ENCODE results near the gene STON1. TPM values are rescaled to one million over a fixed set of nuclear protein-coding genes. Genes with fewer than 3 reads are reported as not detected.

Gene STON1
- polyA plus RNA-seq, 2 of the 4 experiments (the other 2 are of a cell fraction): 0.88 to 1.0 TPM

DNA sequence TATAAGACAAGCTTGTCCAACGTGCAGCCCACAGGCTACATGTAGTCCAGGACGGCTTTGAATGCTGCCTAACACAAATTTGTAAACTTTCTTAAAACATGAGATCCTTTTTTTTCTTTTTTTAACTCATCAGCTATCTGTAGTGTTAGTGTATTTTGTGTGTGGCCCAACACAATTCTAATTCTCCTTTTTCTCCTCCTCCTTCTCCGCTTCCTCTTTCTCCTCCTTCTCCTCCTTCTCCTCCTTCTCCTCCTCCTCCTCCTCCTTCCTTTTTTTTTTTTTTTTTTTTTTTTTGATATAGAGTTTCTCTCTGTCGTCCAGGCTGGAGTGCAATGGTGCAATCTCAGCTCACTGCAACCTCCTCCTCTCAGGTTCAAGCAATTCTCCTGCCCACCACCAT, 48.4 kb downstream of the STON1 start:
- H3K27ac ChIP-seq: no peak overlapping the region
- no peak for DNase-seq (ENCODE audit: low read depth in 1 of 2, low spot score in 1 of 2)
- TF ChIP-seq, protein P1, sequence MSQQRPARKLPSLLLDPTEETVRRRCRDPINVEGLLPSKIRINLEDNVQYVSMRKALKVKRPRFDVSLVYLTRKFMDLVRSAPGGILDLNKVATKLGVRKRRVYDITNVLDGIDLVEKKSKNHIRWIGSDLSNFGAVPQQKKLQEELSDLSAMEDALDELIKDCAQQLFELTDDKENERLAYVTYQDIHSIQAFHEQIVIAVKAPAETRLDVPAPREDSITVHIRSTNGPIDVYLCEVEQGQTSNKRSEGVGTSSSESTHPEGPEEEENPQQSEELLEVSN (IDR thresholded peaks at IDR 0.05; ENCODE audit: borderline replicate concordance, low read depth): no peak
- no peak for TF ChIP-seq KDM1A (IDR thresholded peaks at IDR 0.05; ENCODE audit: low read depth)
- H3K4me2 ChIP-seq: no peak overlapping the region
- FAIRE-seq: no peak
- POLR2A ChIA-PET: no interaction called here
- no peak overlapping the region for H3K4me3 ChIP-seq
- CTCF ChIA-PET: no interaction called here
- H3K4me1 ChIP-seq: no peaks in the 10 kb centered on the region
- H3K9me3 ChIP-seq: no peaks in the 10 kb centered on the region
- 51% methylated on average over 4 of the region's 4 CpGs for WGBS (ENCODE audit: missing lambda C conversion rate)
- ATAC-seq: no peak

DNA sequence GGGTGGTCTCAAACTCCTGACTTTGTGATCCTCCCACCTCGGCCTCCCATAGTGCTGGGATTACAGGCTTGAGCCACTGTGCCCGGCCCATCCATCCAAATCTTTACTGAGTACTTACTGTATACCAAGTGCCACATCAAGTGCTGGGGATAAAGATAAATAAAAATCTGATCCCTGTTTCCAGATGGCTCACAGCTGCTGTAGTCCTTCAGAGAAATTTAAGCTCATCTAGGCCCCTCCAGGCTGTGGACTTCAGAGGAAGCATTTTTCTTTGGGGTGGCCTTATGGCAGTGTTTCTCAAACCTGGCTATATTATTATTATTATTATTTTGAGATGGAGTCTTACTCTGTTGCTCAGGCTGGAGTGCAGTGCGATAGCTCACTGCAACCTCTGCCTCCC, 54.0 kb downstream of the STON1 start:
- Histone ChIP-seq H3K9me3 (no peaks in the 10 kb centered on the region), H3K4me3 (no peak overlapping the region), H3K4me2 (no peak overlapping the region), H3K4me1 (no peaks in the 10 kb centered on the region), H3K27ac (no peak overlapping the region)
- CTCF ChIA-PET: interaction anchor here (0.8 kb wide), 1 partner anchor 12 kb away, joined by 3 read pairs; no protein-coding TSS in a partner anchor
- DNase-seq (ENCODE audit: low read depth in 1 of 2, low spot score in 1 of 2) (no peak), FAIRE-seq (no peak), ATAC-seq (no peak)
- POLR2A ChIA-PET: no interaction called here
- no peak for TF ChIP-seq RARB (CRISPR knock-in tag; IDR thresholded peaks at IDR 0.05)
- TF ChIP-seq RCOR1 (IDR thresholded peaks at IDR 0.05; ENCODE audit: low read depth, low read length): no peak
- no peak for TF ChIP-seq EHMT2 (IDR thresholded peaks at IDR 0.05; ENCODE audit: low read depth)
- no peak for TF ChIP-seq CEBPB (IDR thresholded peaks at IDR 0.05)
- TF ChIP-seq ELK1 (IDR thresholded peaks at IDR 0.05; ENCODE audit: low read depth, low read length): no peak
- TF ChIP-seq, protein P2, sequence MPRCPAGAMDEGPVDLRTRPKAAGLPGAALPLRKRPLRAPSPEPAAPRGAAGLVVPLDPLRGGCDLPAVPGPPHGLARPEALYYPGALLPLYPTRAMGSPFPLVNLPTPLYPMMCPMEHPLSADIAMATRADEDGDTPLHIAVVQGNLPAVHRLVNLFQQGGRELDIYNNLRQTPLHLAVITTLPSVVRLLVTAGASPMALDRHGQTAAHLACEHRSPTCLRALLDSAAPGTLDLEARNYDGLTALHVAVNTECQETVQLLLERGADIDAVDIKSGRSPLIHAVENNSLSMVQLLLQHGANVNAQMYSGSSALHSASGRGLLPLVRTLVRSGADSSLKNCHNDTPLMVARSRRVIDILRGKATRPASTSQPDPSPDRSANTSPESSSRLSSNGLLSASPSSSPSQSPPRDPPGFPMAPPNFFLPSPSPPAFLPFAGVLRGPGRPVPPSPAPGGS (IDR thresholded peaks at IDR 0.05): no peak
- no peak for TF ChIP-seq CBX2 (IDR thresholded peaks at IDR 0.05; ENCODE audit: borderline replicate concordance, low read depth)
- no peak for TF ChIP-seq HOXA7 (CRISPR knock-in tag; IDR thresholded peaks at IDR 0.05)
- TF ChIP-seq REST (IDR thresholded peaks at IDR 0.05): no peak
- no peak for TF ChIP-seq SMC3 (IDR thresholded peaks at IDR 0.05)
- no peak for TF ChIP-seq MAX (IDR thresholded peaks at IDR 0.05)
- TF ChIP-seq, protein P3, sequence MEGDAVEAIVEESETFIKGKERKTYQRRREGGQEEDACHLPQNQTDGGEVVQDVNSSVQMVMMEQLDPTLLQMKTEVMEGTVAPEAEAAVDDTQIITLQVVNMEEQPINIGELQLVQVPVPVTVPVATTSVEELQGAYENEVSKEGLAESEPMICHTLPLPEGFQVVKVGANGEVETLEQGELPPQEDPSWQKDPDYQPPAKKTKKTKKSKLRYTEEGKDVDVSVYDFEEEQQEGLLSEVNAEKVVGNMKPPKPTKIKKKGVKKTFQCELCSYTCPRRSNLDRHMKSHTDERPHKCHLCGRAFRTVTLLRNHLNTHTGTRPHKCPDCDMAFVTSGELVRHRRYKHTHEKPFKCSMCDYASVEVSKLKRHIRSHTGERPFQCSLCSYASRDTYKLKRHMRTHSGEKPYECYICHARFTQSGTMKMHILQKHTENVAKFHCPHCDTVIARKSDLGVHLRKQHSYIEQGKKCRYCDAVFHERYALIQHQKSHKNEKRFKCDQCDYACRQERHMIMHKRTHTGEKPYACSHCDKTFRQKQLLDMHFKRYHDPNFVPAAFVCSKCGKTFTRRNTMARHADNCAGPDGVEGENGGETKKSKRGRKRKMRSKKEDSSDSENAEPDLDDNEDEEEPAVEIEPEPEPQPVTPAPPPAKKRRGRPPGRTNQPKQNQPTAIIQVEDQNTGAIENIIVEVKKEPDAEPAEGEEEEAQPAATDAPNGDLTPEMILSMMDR (IDR thresholded peaks at IDR 0.05): no peak
- no peak for TF ChIP-seq EHF (CRISPR knock-in tag; IDR thresholded peaks at IDR 0.05)
- no peak for TF ChIP-seq CHD2 (IDR thresholded peaks at IDR 0.05; ENCODE audit: low read length, partially characterized antibody)
- 60% methylated on average over 3 of the region's 3 CpGs for WGBS (ENCODE audit: missing lambda C conversion rate)
